ENCODE measurements around the gene MMP28. TPM values are rescaled to one million over a fixed set of nuclear protein-coding genes. Genes with fewer than 3 reads are reported as not detected.
A peak's percentile ranks its signal among the peaks of the same experiment; 100 is the strongest.

MMP28 gene
- total RNA-seq, 6 experiments from 2014 or later, result 0.22 to 0.28 (median 0.25) TPM; not detected in 3

DNA sequence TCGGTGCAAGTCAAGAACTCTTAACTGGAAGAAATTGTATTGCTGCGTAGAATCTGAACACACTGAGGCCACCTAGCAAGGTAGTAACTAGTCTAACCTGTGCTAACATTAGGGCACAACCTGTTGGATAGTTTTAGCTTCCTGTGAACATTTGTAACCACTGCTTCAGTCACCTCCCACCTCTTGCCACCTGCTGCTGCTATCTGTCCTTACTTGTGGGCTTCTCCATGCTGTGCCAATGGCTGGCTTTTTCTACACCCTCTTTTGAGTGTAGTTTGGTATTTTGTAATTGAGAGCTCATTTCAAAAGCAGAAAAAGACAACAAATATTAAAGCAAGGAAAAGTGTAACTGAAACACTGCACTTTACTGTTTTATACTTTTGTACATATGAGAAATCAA, 71.7 kb downstream of the MMP28 start:
- Histone ChIP-seq H3K27me3 (no peaks in the 10 kb centered on the region), H3K9me3 (no peaks in the 10 kb centered on the region), H3K4me1 (peaks cover 0 to 2% (median 0%) of the 10 kb centered on the region in 4 donors), H3K4me3 (no peak overlapping the region), H3K36me3 (peaks cover 0 to 20% (median 7%) of the 10 kb centered on the region in 4 donors), H3K27ac (no peak overlapping the region)
- DNase-seq, result no peak
- WGBS (ENCODE audit: insufficient coverage, low coverage, low lambda C conversion rate, missing lambda C conversion rate), result 94% methylated on average over 2 of the region's 2 CpGs
- intact Hi-C loops (cut with DNase I), result no loop called here
- TF ChIP-seq CTCF (IDR thresholded peaks at IDR 0.05), result no peak
- TF ChIP-seq POLR2A (IDR thresholded peaks at IDR 0.05), result no peak
- no peak for ATAC-seq

DNA sequence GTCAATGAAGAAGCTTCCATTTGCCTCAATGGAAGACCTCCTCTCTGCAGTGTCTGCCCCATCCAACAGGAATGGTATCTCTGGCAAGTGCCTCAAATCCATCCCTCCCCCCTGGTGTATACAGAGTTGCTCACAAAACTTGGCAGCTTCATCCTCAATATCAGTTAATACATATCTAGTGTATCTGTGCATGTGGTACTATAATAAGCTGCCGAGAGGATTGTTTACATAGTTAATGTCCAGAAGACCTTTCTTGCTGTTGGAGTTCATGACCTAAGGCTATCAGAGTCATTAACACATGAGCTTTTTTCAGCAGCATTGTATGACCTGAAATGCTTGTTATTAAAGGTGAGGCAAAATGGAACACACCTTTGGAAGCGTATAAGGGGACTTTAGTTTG, 78.0 kb downstream of the MMP28 start:
- intact Hi-C loops (cut with DNase I), result no loop called here
- Histone ChIP-seq H3K4me1 (peaks cover 0 to 52% (median 10%) of the 10 kb centered on the region in 4 donors), H3K4me3 (no peak overlapping the region), H3K36me3 (no peaks in the 10 kb centered on the region), H3K27ac (peak overlapping the region in 2 of 3 donors; percentile 37 to 77), H3K9me3 (no peaks in the 10 kb centered on the region), H3K27me3 (no peaks in the 10 kb centered on the region)
- DNase-seq (no peak), ATAC-seq (peak; percentile 20 to 67 (median 44))
- TF ChIP-seq CTCF (IDR thresholded peaks at IDR 0.05) (no peak), POLR2A (IDR thresholded peaks at IDR 0.05) (no peak)
- 43% methylated on average over 2 of the region's 2 CpGs for WGBS (ENCODE audit: insufficient coverage, low coverage, low lambda C conversion rate, missing lambda C conversion rate)

DNA sequence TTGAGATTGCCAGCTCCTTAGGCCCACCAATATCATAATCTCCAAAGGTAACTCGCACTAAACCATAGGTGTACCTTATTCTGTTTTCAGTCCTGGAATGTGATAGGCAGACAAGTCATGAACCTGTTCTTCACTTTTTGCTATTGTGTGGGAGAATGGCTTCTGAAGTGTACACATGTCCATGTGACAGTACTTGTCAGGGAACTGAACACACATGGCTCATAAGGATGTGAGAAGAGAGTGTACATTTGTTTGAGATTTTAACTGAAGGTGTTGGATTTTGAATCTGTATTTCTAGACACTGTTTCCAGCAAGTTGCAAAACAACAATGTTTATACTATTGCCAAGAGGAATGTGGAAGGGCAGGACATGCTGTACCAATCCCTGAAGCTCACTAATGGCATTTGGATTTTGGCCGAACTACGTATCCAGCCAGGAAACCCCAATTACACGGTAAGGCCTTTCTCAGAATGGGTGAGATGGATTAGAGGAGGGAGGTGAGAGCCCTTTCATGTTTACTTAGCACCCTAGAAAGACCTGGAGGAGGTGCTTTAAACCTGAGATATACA, 78.5 kb downstream of the MMP28 start:
- peak in 1 of 3 donors; percentile 73 for DNase-seq
- peak; percentile 58 to 83 (median 74) for ATAC-seq
- WGBS (ENCODE audit: insufficient coverage, low coverage, low lambda C conversion rate, missing lambda C conversion rate), result 13% methylated on average over 4 of the region's 4 CpGs
- no peak for TF ChIP-seq CTCF (IDR thresholded peaks at IDR 0.05)
- TF ChIP-seq POLR2A (IDR thresholded peaks at IDR 0.05), result no peak
- no peaks in the 10 kb centered on the region for H3K36me3 ChIP-seq
- H3K4me1 ChIP-seq, result peaks cover 0 to 57% (median 13%) of the 10 kb centered on the region in 4 donors
- intact Hi-C loops (cut with DNase I), result no loop called here
- no peaks in the 10 kb centered on the region for H3K9me3 ChIP-seq
- H3K27ac ChIP-seq, result peak overlapping the region in 2 of 3 donors; percentile 37 to 77
- H3K4me3 ChIP-seq, result no peak overlapping the region
- H3K27me3 ChIP-seq, result no peaks in the 10 kb centered on the region

DNA sequence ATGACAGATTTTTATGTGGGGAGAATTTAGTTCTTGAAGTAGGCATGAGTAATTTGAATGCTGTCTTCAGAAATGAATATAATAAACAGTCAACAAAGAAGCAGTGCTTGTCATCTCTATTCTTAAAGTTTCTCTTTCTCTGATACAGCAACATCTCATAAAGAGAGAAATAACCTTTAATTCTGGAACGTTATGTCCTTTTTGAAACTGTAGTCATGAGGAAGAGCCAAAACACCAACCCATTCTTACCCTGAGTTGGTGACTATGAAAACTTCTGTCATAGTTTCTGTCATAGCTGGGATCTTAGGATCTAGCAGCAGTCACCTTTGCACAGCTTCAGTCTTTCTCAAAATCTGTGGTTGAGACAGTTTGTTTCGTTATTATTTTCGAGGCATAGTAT, 79.3 kb downstream of the MMP28 start:
- Histone ChIP-seq H3K36me3 (no peaks in the 10 kb centered on the region), H3K27me3 (no peaks in the 10 kb centered on the region), H3K27ac (peak overlapping the region in 2 of 3 donors; percentile 37 to 77), H3K4me1 (peaks cover 0 to 58% (median 14%) of the 10 kb centered on the region in 4 donors), H3K9me3 (no peaks in the 10 kb centered on the region), H3K4me3 (no peak overlapping the region)
- WGBS (ENCODE audit: insufficient coverage, low coverage, low lambda C conversion rate, missing lambda C conversion rate), result 75% methylated on average over 3 of the region's 3 CpGs
- intact Hi-C loops (cut with DNase I), result no loop called here
- TF ChIP-seq CTCF (IDR thresholded peaks at IDR 0.05) (no peak), POLR2A (IDR thresholded peaks at IDR 0.05) (no peak)
- DNase-seq, result no peak
- no peak for ATAC-seq

Other genes starting within 250 kb of the MMP28 start
- gene SLFN14, start 234.8 kb downstream of the MMP28 start, total RNA-seq, result under 1 TPM in 2 of 6 experiments, not detected in 4; 0.12 to 0.42 TPM
- 1 to 10 TPM; 2.9 to 6.4 (median 4.3) TPM for gene PEX12, start 217.1 kb downstream of the MMP28 start, total RNA-seq
- gene AP2B1, start 208.3 kb downstream of the MMP28 start, total RNA-seq, result 10 to 100 TPM; 33.8 to 62.7 (median 40.8) TPM
- gene RASL10B, start 64.0 kb downstream of the MMP28 start, total RNA-seq, result 1 to 10 TPM in 5 of 6 experiments, under 1 TPM in 1; 0.31 to 2.8 (median 2.3) TPM
- not detected for gene GAS2L2, start 42.4 kb downstream of the MMP28 start, total RNA-seq
- gene C17orf50, start 34.8 kb downstream of the MMP28 start, total RNA-seq, result not detected
- 10 to 100 TPM; 41.3 to 75.8 (median 65.4) TPM for gene TAF15, start 13.8 kb upstream of the MMP28 start, total RNA-seq
- not detected for gene HEATR9, start 73.2 kb upstream of the MMP28 start, total RNA-seq
- 1 to 10 TPM in 5 of 6 experiments, under 1 TPM in 1; 0.53 to 3.4 (median 2.5) TPM for gene CCL5, start 84.7 kb upstream of the MMP28 start, total RNA-seq
- not detected for gene RDM1, start 135.1 kb upstream of the MMP28 start, total RNA-seq
- not detected for gene LYZL6, start 148.1 kb upstream of the MMP28 start, total RNA-seq
- 10 to 100 TPM; 26.5 to 52.6 (median 36.5) TPM for gene CCL16, start 185.9 kb upstream of the MMP28 start, total RNA-seq
- 100 to 1,000 TPM in 1 of 6 experiments, 10 to 100 TPM in 4, 1 to 10 TPM in 1; 8.9 to 130 (median 30.7) TPM for gene CCL14, start 191.1 kb upstream of the MMP28 start, total RNA-seq
- 10 to 100 TPM; 11.0 to 19.2 (median 16.2) TPM for gene CCL15, start 205.9 kb upstream of the MMP28 start, total RNA-seq
- gene CCL23, start 222.3 kb upstream of the MMP28 start, total RNA-seq, result 10 to 100 TPM in 1 of 6 experiments, 1 to 10 TPM in 5; 1.1 to 12.7 (median 2.1) TPM